GM21717 (cell line): ENCODE results near the gene EIF3F.
A peak's percentile ranks its signal among the peaks of the same experiment; 100 is the strongest.

Source experiments
- ATAC-seq: cut with Tn5 transposase; IDR thresholded peaks from one replicate; pipeline ENCODE4 v1.9.1; 2021; ENCODE audit warnings: mild to moderate bottlenecking, moderate library complexity; ENCODE audit not compliant: unreplicated experiment

EIF3F gene

DNA sequence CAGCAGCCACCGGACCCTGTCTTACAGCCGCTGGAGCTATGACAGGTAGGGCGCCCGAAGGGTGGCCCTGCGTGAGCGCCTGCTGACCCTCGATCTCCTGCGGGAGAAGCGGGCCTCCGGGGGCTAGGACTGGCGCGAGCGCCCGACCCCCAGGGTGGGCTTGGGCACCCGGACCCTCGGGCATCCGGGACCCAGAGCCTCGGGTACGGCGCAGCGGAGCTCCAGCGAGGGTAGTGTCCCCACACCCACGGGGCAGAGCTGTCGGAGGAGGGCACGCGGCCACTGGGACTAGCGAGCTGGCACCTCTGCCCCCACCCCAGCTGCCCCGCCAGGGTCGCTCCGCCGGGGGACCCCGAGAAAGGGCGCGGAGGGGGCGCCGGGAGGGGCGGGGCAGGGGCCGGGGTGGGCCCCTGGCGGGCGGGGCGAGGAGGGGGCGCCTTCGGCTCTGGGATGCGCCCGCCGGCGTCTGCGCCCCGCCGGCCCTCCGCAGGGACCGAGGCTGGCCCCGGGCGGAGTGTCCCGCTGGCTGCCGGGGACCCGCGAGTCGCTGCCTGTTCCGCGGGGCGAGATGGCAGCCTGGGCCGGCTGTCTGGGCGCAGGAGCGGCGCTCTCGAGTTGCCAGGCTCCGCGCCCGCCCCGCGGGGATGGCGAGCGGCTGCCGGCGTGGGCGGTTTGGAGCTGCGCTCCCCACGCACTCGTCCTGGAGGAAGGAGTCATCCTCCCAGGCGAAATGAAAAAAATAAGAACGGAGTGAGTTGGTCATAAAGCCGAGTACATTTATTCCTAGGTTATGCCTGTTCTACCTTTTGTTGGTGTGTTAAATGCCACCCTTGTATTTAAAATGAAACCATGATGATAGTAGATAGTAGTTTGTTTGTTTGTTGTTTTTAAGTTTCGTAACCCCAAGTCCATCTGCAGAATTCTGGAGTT lies 32.4 kb downstream of the EIF3F start:
- ATAC-seq = no peak

DNA sequence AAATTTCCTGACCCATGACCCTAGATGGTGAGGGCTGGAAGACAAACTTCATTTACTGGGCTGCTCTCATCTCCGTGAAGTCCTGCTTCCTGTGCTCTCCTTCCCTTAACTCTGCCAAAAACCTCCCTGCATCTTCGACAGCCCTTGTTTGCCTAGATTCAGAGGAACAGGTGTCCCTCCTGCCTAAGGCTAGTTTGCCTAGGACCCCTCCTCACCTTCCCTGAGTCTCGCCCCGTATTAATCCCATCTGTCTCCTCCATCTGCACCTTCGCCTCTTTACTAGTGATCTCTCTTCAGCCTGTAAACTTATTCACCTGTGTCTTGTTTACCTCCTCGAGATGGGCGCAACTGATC lies 33.1 kb downstream of the EIF3F start:
- no peak for ATAC-seq

DNA sequence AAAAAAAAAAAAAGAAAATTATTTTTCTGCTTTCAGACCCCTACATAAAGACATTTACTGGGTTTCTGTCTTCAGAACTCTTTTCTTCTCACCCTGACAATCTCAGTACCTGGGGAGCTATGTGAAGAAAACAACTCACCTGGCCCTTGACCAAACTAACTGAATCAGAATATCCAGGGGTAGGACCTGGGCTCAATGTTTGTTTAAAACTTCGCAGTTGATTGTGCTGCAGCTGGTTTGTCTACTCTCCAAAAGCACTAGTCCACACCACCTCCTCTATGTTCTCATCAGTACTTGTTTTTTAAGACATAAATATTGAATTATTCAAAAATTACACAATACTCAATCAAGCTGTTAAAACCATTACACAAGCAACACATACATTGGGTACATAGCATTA lies 34.8 kb downstream of the EIF3F start:
- ATAC-seq = no peak

- no peak for ATAC-seq
These were observed 35.7 kb downstream of the EIF3F start for GRCh38 chr11:8022876-8023275.

GRCh38 chr11:8023831-8024555 lies 36.9 kb downstream of the EIF3F start:
- ATAC-seq = no peak

- no peak for ATAC-seq
These were observed 38.0 kb downstream of the EIF3F start for GRCh38 chr11:8025123-8025522.

- ATAC-seq = no peak
These were observed 38.7 kb downstream of the EIF3F start for GRCh38 chr11:8025816-8026215.

DNA sequence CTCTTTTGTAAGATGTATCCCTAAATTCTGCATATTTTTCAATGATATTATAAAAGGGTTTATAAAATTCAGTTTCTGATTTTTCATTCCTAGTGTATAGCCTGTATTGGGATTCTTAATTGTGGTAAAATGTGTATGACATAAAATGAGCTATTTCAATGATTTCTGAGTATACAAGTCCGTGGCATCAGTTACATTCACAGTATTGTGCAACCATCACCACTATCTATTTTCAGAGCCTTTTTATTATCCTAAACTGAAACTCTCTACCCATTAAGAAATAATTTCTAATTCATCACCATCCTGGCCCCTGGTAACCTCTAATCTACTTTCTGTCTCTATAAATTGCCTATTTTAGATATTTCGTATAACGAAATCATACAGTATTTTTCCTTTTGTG lies 39.8 kb downstream of the EIF3F start:
- no peak for ATAC-seq

- ATAC-seq = no peak
These were observed 41.6 kb downstream of the EIF3F start for GRCh38 chr11:8028766-8029165.

GRCh38 chr11:8030526-8031247 lies 43.5 kb downstream of the EIF3F start:
- ATAC-seq = no peak

- ATAC-seq = no peak
These were observed 44.3 kb downstream of the EIF3F start for GRCh38 chr11:8031248-8032115.

DNA sequence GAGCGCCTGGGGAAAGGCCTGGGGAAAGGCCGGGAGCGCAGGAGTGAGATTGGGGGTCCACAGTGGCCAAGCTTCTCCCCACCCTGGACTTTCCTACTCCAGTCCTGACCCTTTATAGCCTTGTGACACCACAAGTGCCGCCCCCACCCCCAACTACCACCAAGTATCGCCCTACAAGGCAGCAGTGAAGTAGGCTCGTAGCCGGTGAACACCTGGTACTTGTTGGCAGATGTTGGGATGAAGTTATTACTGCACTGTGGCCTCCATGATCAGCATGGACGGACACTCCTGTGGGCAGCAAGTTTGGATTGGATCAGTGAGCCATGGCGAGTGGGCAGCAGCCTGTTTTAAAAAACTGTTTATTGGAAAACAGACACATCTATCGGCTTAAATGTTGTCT lies 45.0 kb downstream of the EIF3F start:
- no peak for ATAC-seq

GRCh38 chr11:8032576-8033304 lies 45.6 kb downstream of the EIF3F start:
- no peak for ATAC-seq

GRCh38 chr11:8033305-8034105 lies 46.4 kb downstream of the EIF3F start:
- ATAC-seq = peak; percentile 67

GRCh38 chr11:8034106-8034585 lies 47.0 kb downstream of the EIF3F start:
- ATAC-seq = no peak

- ATAC-seq = no peak
These were observed 47.6 kb downstream of the EIF3F start for GRCh38 chr11:8034604-8035190.

DNA sequence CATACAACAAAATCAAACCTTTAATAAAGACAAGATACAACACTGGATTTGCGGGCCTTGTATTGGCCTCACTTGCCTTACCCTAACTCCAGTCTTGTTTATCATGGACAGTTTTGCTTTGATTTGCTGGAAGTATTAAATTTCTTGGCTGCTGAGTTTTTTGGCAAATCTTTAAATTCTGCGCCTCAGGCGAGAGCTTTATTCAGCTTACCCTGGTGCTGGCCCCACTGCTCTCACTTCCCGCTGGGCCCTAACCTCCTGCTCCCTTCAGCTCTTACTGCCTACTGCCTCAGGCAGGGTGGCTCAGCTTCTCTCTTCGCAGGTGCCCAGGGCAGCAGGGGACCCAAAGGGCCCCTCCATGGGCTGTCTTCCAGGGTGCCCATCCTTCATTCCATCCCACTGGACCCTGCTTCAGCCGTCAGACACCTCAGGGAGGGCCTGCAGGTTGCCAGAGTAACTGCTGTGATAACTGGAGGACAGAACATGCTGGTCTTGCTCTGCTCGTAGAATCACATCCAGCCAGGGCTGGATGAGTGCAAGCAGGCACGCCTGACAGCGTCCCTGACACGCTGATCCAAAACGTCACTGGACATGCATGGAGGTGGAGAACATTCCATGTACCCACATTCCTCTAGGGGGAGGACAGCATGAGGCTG lies 48.2 kb downstream of the EIF3F start:
- ATAC-seq = no peak
